ENCODE measurements around the gene LILRB5.
"Not testable (repeated sequence)": the region's sequence is repeated elsewhere in the genome, so short reads cannot be mapped to it uniquely, and the experiment has no call there.

Gene LILRB5

DNA sequence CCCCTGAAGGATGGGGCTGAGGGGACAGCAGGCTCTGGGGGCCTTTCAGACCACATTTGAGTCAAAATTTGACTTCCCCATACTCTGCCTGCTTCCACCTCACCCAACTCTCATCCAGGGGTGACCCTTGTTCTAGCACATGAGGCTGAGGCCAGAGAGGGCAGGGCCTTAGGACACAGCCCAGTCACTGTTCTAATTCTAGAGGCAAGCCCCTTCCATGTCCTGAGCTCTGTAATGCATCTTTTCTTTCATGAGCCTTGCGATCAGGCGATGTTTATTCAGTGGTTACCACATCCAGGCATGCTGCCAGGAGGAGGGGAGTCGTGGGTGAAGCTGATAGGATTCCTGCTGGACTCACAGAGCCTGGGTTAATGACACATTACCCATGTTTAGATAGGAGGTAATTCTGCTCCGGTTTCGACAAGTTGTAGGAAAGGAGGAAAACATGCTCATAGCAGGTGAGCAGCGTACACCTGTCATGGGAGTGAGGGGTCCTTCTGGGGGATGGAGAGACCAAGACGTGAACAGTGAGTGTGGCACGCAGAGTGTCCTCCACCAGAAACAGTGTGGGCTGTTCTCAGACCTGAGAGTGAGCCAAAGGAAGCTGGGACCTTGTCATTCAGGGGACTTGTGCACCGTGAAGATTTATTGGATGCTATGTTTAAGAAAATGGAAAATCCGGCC, 47.1 kb downstream of the LILRB5 start:
- peak in 1 of 2 experiments; percentile 23 for DNase-seq

GRCh38 chr19:54209058-54209810, 47.8 kb downstream of the LILRB5 start:
- DNase-seq: no peak

- DNase-seq: no peak
These were observed 48.4 kb downstream of the LILRB5 start for GRCh38 chr19:54208784-54209057.

- no peak for DNase-seq
These were observed 48.9 kb downstream of the LILRB5 start for GRCh38 chr19:54207983-54208783.

- DNase-seq: no peak
These were observed 49.4 kb downstream of the LILRB5 start for GRCh38 chr19:54207676-54207982.

- DNase-seq: not testable (repeated sequence)
These were observed 49.9 kb downstream of the LILRB5 start for GRCh38 chr19:54207193-54207592.

DNA sequence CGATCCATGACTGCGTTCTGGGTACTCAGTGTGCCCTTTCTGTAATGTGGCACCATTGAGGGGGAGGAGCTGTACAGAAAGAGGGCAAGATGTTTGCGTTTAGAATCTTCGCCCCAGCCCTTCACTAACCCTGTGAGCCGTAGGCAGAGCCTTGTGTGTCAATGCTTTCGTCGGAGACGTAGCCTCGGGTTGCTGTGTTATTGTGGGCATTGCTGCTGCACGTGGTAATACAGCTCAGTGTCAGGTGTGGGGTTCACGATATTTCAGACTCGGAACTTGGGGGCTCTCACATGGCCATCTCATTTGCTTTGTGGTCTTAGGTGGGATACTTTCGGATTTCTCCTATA, 50.3 kb downstream of the LILRB5 start:
- DNase-seq: no peak

DNA sequence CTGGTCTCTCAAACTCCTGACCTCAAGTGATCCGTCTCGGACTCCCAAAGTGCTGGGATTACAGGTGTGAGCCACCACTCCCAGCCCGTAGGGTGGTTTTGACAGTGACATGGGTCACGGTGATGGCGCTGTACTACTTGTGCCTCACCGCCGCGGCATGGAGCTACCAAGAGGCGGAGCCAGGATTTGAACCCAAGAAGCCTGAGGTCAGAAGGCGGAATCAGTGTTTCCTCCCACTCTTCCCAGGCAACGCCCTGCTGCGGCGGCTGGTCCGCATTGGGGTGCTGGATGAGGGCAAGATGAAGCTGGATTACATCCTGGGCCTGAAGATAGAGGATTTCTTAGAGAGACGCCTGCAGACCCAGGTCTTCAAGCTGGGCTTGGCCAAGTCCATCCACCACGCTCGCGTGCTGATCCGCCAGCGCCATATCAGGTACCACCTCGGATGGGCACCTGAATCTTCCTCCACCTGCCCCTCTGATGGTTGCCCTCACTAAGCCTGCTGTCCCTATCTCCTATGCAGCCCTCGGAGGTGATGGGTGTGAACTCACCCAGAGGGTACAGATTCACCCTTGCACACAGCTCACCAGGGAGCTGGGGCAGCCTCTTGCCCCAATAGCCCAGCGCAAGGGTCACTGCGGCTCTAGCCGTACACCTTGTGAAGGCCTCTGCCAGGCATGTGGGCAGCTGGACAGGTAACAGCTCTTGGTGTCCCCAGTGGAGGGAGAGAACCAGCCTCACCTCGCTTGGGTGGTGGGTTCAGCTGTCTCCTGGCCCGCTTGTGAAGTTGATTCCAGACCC, 50.8 kb downstream of the LILRB5 start:
- no peak for DNase-seq

- DNase-seq: no peak
These were observed 52.2 kb downstream of the LILRB5 start for GRCh38 chr19:54204767-54205468.

DNA sequence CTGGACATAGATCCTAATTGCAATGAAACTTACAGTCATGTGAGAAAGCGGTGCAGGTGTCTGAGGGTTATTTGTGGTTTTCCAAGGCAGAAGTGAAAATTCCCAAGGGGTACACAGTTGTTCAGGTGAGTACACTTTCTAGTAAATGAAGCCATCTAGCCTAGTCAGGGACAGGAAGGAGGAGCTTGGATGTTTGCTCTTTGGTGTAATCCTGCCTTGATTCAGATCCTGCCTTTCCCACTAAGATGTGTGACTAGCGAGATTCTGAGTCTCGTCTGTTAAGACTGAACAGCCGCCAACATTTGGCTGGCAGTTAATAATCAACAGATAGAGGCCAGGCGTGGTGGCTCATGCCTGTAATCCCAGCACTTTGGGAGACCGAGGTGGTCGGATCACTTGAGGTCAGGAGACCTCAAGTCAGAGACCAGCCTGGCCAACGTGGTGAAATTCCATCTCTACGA, 53.9 kb downstream of the LILRB5 start:
- no peak for DNase-seq

- DNase-seq: no peak
These were observed 55.1 kb downstream of the LILRB5 start for GRCh38 chr19:54201980-54202379.

GRCh38 chr19:54201172-54201701, 55.8 kb downstream of the LILRB5 start:
- DNase-seq: no peak

All from NCI-H1930 (cell line).